ENCODE data around the gene VPS13C. TPM values are rescaled to one million over a fixed set of nuclear protein-coding genes. Genes with fewer than 3 reads are reported as not detected.

VPS13C gene
- polyA plus RNA-seq (ENCODE audit: insufficient read length in 3 of 3): 10 to 100 TPM; 31.8 to 60.6 (median 47.3) TPM
- long read RNA-seq, donor 1, partial matches to known transcripts: 0 of 2 reads
- long read RNA-seq, donor 1, other reads (novel, unspliced or antisense): 0 of 2 reads
- long read RNA-seq, donor 2, partial matches to known transcripts: 0 of 1 reads
- long read RNA-seq, donor 2, other reads (novel, unspliced or antisense): 0 of 1 reads
- long read RNA-seq, donor 3: 0 reads
- long read RNA-seq, donor 4: 0 reads
- long read RNA-seq, donor 5: 0 reads
- long read RNA-seq, donor 6, partial matches to known transcripts: 0 of 1 reads
- long read RNA-seq, donor 6, other reads (novel, unspliced or antisense): 0 of 1 reads
- long read RNA-seq, donor 7, partial matches to known transcripts: 0 of 1 reads
- long read RNA-seq, donor 7, other reads (novel, unspliced or antisense): 0 of 1 reads
- long read RNA-seq, donor 8: 0 reads
- long read RNA-seq, donor 9: 0 reads
- long read RNA-seq, donor 10, partial matches to known transcripts: 0 of 2 reads
- long read RNA-seq, donor 10, other reads (novel, unspliced or antisense): 0 of 2 reads
- long read RNA-seq, donor 11: 0 reads
- long read RNA-seq, donor 12, partial matches to known transcripts: 0 of 4 reads
- long read RNA-seq, donor 12, other reads (novel, unspliced or antisense): 0 of 4 reads
- long read RNA-seq, donor 13, partial matches to known transcripts: 0 of 1 reads
- long read RNA-seq, donor 13, other reads (novel, unspliced or antisense): 0 of 1 reads
- long read RNA-seq, donor 14: 0 reads
- long read RNA-seq, donor 15: 0 reads
- long read RNA-seq, donor 16: 0 reads

GRCh38 chr15:62060113-62060895, at the start of gene VPS13C:
Gene VPS13C (minus strand): TSS chr15:62060447. CDS start chr15:62060374, 73 bp downstream.
- peak; percentile 95 for DNase-seq

DNA sequence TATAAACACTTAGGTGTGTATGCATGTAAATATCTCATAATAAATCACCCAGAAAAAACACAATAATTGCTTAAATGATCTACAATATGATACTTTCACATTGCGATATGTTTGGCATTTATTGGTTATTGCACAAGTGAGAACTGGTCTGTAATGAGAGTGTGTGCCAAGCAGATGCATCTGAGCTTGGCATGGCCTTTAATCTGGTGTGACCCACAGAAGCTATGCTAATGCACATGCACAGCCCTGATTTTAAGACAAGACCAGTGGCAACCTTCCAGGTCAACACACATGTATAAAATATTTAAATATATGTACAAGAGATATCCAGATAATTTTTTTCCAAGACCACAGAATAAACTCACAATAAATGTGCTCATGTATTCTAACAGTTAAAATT, 49.2 kb upstream of the VPS13C start:
- DNase-seq: no peak

GRCh38 chr15:62108411-62108810, 48.2 kb upstream of the VPS13C start:
- no peak for DNase-seq

DNA sequence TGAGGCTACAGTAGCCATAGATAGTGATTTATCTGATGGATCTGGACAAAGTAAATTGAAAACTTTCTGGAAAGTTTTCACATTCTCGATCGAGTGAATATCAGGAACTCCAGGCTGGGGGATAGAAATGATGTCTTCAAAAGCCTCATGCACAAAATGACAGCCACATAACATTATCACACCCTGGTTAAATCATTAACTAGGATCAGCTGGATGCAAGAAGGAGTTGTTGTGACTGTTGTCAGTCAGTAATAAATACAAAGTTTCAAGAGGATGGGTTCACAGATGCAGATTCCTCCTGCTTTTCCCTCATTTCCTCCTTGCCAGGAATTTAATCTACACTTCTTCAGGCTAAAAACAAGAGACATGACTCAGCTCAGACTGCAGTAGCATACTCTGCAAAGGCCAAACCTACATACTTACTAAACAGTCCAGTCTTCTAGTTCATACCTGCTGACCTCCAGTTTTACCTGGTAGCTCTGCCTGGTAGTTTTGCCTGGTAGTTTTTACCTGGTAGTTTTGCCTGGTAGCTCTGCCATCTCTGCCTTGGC, 47.4 kb upstream of the VPS13C start:
- DNase-seq: no peak

DNA sequence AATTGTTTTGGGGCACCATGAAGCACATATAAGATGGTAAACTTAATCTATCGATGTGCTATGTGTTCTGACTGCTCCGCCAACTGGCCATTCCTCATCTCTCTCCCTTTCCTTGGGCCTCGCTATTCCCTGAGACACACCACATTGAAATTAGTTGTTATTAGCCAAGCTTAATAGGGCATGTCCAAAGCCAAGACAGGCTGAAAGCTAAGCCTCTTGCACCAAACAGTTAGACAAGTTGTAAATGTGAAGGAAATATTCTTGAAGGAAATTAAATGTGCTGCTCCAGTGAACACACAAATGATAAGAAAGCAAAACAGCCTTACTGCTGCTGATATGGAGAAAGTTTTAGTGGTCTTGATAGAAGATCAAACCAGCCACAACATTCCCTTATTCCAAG, 45.8 kb upstream of the VPS13C start:
- DNase-seq: no peak

DNA sequence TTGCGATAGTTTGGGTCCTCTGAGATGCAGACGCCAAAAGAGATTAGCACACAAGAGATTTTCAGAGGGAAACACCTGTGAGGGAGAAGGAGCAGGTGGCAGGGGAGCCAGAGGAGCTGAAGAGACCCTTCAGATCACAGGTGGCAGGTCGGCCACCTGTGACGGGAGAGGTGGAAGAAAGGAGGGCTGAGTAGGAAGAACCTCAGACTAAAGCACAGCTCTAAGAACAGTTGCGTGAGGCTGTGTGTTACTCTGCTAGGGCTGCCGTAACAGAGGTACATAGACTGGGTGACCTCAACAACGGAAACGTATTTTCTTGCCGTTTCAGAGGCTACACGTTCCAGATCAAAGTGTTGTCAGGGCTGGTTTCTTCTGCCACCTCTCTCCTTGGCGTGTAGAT, 45.0 kb upstream of the VPS13C start:
- no peak for DNase-seq

GRCh38 chr15:62104846-62105245, 44.6 kb upstream of the VPS13C start:
- no peak for DNase-seq

GRCh38 chr15:62104401-62104800, 44.2 kb upstream of the VPS13C start:
- no peak for DNase-seq

DNA sequence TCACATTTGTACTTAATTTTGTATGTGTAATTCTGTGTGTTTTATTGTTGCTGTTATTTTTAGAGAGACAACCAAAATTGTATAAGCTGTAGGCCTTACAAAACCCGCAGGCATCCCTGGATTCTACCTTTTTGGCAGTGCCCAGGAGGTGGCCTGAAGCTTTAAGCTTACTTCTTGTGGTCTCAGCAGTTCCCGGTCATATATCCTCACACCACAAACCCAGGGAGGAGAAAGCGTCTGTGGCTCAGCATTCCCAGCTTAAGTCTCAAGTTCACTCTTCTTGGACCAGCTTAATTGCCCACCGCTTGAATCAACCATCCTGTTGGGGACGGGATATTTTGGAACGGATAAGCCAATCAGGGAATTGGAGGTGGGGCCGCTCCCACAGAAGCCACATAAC, 43.2 kb upstream of the VPS13C start:
- DNase-seq: no peak

DNA sequence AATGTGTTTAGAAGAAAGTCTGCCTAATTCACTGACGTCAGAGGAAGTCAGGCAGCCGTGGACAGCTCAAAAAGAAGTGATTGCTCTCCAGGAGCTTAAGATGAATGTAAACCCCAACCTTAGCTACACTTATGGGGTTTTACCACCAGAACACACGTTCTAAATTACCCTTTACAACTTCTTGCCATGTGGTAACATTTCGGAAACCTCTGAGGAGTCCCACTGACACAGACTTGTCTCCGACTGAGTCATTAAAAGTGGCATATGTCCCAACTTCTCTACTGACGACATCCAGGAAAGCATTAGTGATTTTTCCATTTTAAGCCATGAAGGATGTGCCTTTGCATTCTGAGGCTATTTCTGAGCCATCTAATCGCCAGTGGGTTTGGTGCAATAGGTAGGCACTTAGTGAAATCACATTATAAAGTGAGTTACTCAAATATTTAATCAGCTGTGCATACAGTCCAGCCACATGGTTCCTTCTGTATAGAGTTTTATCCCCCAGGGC, 38.9 kb upstream of the VPS13C start:
- DNase-seq: no peak

DNA sequence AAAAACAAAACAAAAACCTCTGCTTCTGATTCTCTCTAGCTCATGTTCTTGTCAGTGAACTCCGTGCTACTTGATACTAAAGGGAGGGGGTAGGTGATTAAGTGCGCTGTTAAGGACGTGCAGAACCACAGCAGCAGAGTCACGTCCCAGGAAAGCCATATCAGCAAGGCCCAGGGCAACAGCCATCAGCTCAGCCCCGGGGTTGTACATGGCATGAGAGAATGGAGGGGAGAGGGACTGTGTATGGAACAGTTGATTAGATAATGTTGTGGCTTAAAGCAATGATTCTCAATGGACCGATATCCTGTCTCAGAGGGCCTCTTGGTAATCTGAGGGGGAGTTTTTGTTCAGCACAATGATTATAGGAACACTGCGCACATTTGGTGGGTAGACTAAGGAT, 34.1 kb upstream of the VPS13C start:
- DNase-seq: no peak

DNA sequence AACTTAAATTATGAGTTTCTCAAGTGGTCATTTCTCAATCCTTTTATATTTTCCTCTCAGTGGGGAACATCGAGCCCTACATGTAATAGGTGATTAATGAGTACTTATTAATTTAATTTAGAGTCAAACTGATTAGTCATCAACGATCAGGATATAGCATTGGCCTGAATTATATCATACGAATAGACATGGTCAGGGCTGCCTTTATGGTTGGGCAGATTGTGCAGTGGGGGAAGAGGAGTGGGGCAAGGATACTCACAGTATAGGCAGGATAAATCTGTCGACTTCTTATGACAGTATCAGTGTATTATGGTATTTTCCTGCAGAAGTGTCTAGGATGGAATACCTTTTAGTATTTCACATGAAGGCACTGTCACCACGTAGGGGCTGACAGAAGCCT, 33.6 kb upstream of the VPS13C start:
- DNase-seq: no peak

- no peak for DNase-seq
Observed at GRCh38 chr15:62090988-62091387, 30.7 kb upstream of the VPS13C start.

DNA sequence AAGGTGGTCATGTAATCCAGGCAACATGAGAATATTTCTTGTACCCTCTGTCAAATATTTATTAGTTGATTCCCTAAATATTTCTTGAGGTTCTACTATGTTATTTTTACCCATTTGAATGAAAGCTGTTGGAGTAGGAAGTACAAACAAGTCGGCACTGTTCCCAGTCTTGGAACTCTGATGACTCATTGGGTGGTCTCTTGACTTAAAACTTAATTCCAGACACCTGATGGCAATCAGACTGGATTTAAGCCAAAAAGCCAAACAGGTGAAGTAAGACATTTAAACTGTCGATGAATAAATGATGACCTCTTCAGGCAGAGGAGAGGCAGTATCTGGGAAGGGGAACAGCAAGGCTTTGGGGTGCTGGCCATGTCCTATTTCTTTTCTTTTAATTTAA, 29.4 kb upstream of the VPS13C start:
- DNase-seq: no peak

DNA sequence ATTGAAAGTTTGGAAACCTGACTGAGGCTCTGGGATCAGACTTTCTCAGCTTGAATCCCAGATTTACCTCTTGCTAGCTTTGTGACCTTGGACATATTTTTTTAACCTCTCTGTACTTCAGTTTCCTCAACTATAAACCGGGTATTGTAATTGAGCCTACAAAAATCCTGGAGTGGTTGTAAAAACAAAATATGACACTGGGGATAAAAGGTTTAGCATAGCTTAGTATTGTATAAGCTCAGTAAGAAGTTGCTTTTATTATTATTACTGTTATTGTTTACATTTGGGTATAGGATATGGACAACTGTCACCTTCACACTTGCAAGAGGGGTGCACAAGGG, 28.1 kb upstream of the VPS13C start:
- DNase-seq: no peak

GRCh38 chr15:62087671-62088352, 27.6 kb upstream of the VPS13C start:
- DNase-seq: no peak

- DNase-seq: no peak
Observed at GRCh38 chr15:62085740-62086139, 25.5 kb upstream of the VPS13C start.

GRCh38 chr15:62083194-62084154, 23.2 kb upstream of the VPS13C start:
- DNase-seq: no peak

DNA sequence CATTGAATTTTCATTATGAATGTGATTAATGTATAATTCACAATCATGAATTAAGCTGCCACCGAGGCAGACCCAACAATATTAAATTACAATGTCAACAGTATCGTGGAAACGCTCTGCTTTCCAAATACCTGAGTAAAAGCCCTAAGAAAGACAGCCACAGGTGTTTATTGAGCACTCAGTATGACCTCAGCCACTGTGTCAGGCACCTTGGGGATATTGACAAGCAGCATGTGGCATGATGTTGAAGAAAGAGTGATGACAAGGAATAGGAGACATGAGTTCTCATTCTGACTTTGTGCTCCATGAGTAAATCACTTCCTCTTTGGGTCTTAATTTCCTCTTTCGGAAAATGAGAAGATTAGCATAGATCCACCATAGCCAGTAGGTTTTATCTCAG, 19.3 kb upstream of the VPS13C start:
- no peak for DNase-seq
